ENCODE data around the gene ZP1. TPM values are rescaled to one million over a fixed set of nuclear protein-coding genes. Genes with fewer than 3 reads are reported as not detected.

The ZP1 gene, protein sequence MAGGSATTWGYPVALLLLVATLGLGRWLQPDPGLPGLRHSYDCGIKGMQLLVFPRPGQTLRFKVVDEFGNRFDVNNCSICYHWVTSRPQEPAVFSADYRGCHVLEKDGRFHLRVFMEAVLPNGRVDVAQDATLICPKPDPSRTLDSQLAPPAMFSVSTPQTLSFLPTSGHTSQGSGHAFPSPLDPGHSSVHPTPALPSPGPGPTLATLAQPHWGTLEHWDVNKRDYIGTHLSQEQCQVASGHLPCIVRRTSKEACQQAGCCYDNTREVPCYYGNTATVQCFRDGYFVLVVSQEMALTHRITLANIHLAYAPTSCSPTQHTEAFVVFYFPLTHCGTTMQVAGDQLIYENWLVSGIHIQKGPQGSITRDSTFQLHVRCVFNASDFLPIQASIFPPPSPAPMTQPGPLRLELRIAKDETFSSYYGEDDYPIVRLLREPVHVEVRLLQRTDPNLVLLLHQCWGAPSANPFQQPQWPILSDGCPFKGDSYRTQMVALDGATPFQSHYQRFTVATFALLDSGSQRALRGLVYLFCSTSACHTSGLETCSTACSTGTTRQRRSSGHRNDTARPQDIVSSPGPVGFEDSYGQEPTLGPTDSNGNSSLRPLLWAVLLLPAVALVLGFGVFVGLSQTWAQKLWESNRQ
- not detected in 2 replicates for total RNA-seq (2013; cell fraction: nucleolus; rRNA removed)
- total RNA-seq (2014; rRNA removed) (not detected in 2 replicates), total RNA-seq (2014; rRNA removed; fragmentation: Illumina TruSeq; extraction: Trizol) (not detected in 2 replicates), total RNA-seq (2021) (not detected in 2 replicates), polyA plus RNA-seq (2011; rRNA removed) (not detected in 2 replicates), polyA plus RNA-seq (2014; fragmentation: Illumina TruSeq; extraction: Trizol) (not detected in 2 replicates), polyA plus RNA-seq (2014; fragmentation: Nextera tagmentation; extraction: Ambion mirVana) (not detected), polyA plus RNA-seq (2014; rRNA removed) (not detected in 2 replicates), polyA plus RNA-seq (2016; fragmentation: Nextera tagmentation; extraction: Ambion mirVana) (not detected), polyA minus RNA-seq (2011; rRNA and poly(A)+ RNA removed) (not detected in 2 replicates), Bru-seq, nascent RNA (percentile 9 among the genes with signal in this experiment), BruChase-seq, experiment 1, labeled RNA remaining after a 6-hour chase (not detected), BruChase-seq, experiment 2, labeled RNA remaining after a 2-hour chase (not detected)
- polyA plus RNA-seq (2011; ENCODE audit: low read depth): not detected
- not detected in 2 replicates for polyA plus RNA-seq (2011; cell fraction: cytosol; rRNA removed)
- polyA plus RNA-seq (2011; cell fraction: nucleus; rRNA removed): not detected in 2 replicates
- polyA plus RNA-seq (2012): not detected in 2 replicates
- not detected in 2 replicates for polyA minus RNA-seq (2011; cell fraction: cytosol; rRNA and poly(A)+ RNA removed)
- polyA minus RNA-seq (2011; cell fraction: nucleus; rRNA and poly(A)+ RNA removed): not detected in 2 replicates
- long read RNA-seq, experiment 1: 0 reads
- long read RNA-seq, experiment 2: 0 reads

DNA sequence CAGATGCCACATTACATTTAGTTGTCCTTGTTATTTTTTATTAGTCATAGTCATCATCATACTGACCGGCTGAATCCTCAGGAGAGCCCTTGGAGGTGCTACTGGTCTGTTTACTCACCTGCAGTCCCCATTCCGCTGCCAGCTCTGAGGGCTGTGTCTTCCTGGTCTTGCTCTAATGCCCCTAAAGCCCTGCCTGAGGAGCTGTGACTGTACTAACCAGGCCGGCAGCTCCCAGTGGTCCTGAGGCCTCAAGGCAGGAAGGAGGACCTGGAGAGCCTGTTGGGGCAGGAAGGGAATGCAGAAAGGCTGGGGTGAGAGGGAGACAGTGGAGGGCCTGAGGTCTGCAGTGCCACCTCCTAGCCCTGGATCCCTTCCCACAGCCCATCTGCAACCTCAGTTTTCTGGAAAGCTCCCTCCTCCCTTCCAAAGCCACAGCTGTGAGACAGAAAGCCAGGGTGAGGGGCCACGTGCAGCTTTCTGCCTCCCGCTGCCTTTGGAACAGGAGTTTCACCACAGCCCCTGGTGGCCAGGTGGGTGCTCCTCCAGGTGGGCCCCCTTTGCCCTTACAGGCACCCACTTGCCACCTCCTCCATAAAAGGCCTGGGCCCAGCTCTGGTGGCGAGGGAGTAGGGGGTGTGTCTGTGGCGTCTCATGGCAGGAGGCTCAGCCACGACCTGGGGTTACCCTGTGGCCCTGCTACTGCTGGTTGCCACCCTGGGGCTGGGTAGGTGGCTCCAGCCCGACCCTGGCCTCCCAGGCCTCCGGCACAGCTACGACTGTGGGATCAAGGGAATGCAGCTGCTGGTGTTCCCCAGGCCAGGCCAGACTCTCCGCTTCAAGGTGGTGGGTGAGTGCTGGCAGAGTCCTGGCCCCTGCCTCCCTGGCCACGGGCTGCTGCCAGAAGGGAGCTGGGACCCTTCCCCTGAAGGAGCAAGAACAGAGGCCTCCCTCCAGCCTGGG lies at the start of gene ZP1:
Gene ZP1, plus strand, starts transcription at position 632 of the 960 bp plus-strand sequence. Its CDS starts 20 bp downstream, at position 652.
- no peaks in the 10 kb centered on the region for H4K20me1 ChIP-seq (ENCODE audit: control insufficient read depth, insufficient read depth)
- no peaks in the 10 kb centered on the region for H3K27me3 ChIP-seq (replicated peaks in 1 of 2; ENCODE audit: control insufficient read depth in 2 of 2, insufficient read depth in 2 of 2, low read length in 1 of 2)
- no peak within 1 kb of the TSS for H3K4me3 ChIP-seq
- H3K36me3 ChIP-seq (ENCODE audit: control insufficient read depth in 2 of 2, insufficient read depth in 2 of 2, low read length in 1 of 2): no peaks in the 10 kb centered on the region
- 36% methylated on average over 13 of the region's 13 CpGs for WGBS (ENCODE audit: insufficient coverage, insufficient replicate concordance, low lambda C conversion rate, missing lambda C conversion rate)
- H3K9me3 ChIP-seq (replicated peaks; ENCODE audit: control insufficient read depth, insufficient read depth, low read length): no peaks in the 10 kb centered on the region
- in situ Hi-C loops (cut with MboI) (no loop called here), intact Hi-C loops (cut with micrococcal nuclease; ENCODE audit: unreplicated experiment) (no loop called here)
- no peak for DNase-seq (ENCODE audit: low read depth, low spot score)
- ChIA-PET SMC1A (ENCODE audit: uncharacterized antibody, unreplicated experiment) (interaction anchor here (1.0 kb wide), 1 partner anchor 11 kb away, joined by 3 read pairs; no protein-coding TSS in a partner anchor), CTCF (interaction anchor here (1.2 to 1.7 kb wide), 3 partner anchors 32 to 91 kb away, joined by 3 to 8 read pairs (median 7); no protein-coding TSS in a partner anchor), RAD21 (ENCODE audit: unreplicated experiment) (interaction anchor here (0.6 kb wide), 1 partner anchor 908 kb away, joined by 3 read pairs; no protein-coding TSS in a partner anchor), POLR2A (interaction anchor here (0.7 kb wide), 1 partner anchor 224 kb away, joined by 3 read pairs; no protein-coding TSS in a partner anchor)
- no peak for TF ChIP-seq CHD4 (IDR thresholded peaks at IDR 0.05)
- TF ChIP-seq EGR1 (IDR thresholded peaks at IDR 0.05; ENCODE audit: borderline replicate concordance in 1 of 2, low read depth in 2 of 2, low read length in 2 of 2): no peak
- no peak for TF ChIP-seq RFX5 (IDR thresholded peaks at IDR 0.05; ENCODE audit: low read depth, low read length)
- TF ChIP-seq KAT2A (conservative IDR thresholded peaks at IDR 0.05; ENCODE audit: control insufficient read depth, low read depth, low read length): no peak
- no peak for TF ChIP-seq FOS (IDR thresholded peaks at IDR 0.05; ENCODE audit: borderline replicate concordance, extremely low read depth, insufficient read length)
- TF ChIP-seq PML (IDR thresholded peaks at IDR 0.05; ENCODE audit: low read length): no peak
- no peak for TF ChIP-seq BMI1 (IDR thresholded peaks at IDR 0.05; ENCODE audit: borderline replicate concordance)
- TF ChIP-seq, protein P1, sequence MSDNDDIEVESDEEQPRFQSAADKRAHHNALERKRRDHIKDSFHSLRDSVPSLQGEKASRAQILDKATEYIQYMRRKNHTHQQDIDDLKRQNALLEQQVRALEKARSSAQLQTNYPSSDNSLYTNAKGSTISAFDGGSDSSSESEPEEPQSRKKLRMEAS (IDR thresholded peaks at IDR 0.05; ENCODE audit: low read depth, low read length): no peak
- TF ChIP-seq, protein P2, sequence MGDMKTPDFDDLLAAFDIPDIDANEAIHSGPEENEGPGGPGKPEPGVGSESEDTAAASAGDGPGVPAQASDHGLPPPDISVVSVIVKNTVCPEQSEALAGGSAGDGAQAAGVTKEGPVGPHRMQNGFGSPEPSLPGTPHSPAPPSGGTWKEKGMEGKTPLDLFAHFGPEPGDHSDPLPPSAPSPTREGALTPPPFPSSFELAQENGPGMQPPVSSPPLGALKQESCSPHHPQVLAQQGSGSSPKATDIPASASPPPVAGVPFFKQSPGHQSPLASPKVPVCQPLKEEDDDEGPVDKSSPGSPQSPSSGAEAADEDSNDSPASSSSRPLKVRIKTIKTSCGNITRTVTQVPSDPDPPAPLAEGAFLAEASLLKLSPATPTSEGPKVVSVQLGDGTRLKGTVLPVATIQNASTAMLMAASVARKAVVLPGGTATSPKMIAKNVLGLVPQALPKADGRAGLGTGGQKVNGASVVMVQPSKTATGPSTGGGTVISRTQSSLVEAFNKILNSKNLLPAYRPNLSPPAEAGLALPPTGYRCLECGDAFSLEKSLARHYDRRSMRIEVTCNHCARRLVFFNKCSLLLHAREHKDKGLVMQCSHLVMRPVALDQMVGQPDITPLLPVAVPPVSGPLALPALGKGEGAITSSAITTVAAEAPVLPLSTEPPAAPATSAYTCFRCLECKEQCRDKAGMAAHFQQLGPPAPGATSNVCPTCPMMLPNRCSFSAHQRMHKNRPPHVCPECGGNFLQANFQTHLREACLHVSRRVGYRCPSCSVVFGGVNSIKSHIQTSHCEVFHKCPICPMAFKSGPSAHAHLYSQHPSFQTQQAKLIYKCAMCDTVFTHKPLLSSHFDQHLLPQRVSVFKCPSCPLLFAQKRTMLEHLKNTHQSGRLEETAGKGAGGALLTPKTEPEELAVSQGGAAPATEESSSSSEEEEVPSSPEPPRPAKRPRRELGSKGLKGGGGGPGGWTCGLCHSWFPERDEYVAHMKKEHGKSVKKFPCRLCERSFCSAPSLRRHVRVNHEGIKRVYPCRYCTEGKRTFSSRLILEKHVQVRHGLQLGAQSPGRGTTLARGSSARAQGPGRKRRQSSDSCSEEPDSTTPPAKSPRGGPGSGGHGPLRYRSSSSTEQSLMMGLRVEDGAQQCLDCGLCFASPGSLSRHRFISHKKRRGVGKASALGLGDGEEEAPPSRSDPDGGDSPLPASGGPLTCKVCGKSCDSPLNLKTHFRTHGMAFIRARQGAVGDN (IDR thresholded peaks at IDR 0.05): no peak
- no TSS peak for BruUV-seq (replicated peaks)
- H3K9ac ChIP-seq (ENCODE audit: control insufficient read depth, insufficient read depth, low read length): no peak within 1 kb of the TSS
- no peak for FAIRE-seq
- no peak within 1 kb of the TSS for H3K27ac ChIP-seq (ENCODE audit: control insufficient read depth, insufficient read depth)
- no peak within 1 kb of the TSS for H2AFZ ChIP-seq (ENCODE audit: control insufficient read depth, low read depth, low read length)
- H3K4me1 ChIP-seq (ENCODE audit: control insufficient read depth, insufficient read depth, low read length): no peaks in the 10 kb centered on the region
- H3K4me2 ChIP-seq (ENCODE audit: control insufficient read depth, insufficient read depth): no peak within 1 kb of the TSS
- ATAC-seq: no peak
- H3K79me2 ChIP-seq (ENCODE audit: control insufficient read depth, insufficient read depth, low read length): no peaks in the 10 kb centered on the region
